HAP-1 (cell line): ENCODE measurements around the gene ACSF2.

Experiments used
- DNase-seq, 2 experiments: peaks; one replicate each; pipeline ENCODE4 v3.0.0-alpha.2; 2016 to 2020; ENCODE audit warnings: low spot score in 2 of 2
- H3K27me3 ChIP-seq: fragments of 250-450 bp; sonication (Bioruptor Pico); 2 replicates; pipeline ENCODE4 v1.5.1; 2020; ENCODE audit warnings: low read depth, mild to moderate bottlenecking, moderate library complexity
- H3K36me3 ChIP-seq: fragments of 250-450 bp; sonication (Bioruptor Pico); replicated peaks from 2 replicates; pipeline ENCODE4 v1.5.1; 2020; ENCODE audit warnings: mild to moderate bottlenecking
- H3K4me1 ChIP-seq: fragments of 250-450 bp; sonication (Bioruptor Pico); 2 replicates; pipeline ENCODE4 v1.5.1; 2020; ENCODE audit warnings: mild to moderate bottlenecking
- H3K4me3 ChIP-seq: fragments of 250-450 bp; sonication (Bioruptor Pico); 2 replicates; pipeline ENCODE4 v1.5.1; 2020; ENCODE audit warnings: mild to moderate bottlenecking, moderate library complexity
- H3K9me3 ChIP-seq: fragments of 250-450 bp; sonication (Bioruptor Pico); 2 replicates; pipeline ENCODE4 v1.5.1; 2020; ENCODE audit warnings: mild to moderate bottlenecking, moderate library complexity
- in situ Hi-C: fragments of 300-500 bp; cut with MboI; formaldehyde crosslinking; loops from 3 replicates; pipeline ENCODE4 v1.14.3; 2020; ENCODE audit warnings: low sequenced_read_pairs, inconsistent platforms, mixed read lengths

Gene ACSF2

GRCh38 chr17:50522766-50523165 is 96.7 kb downstream of the ACSF2 start:
- Histone ChIP-seq H3K36me3 (no peaks in the 10 kb centered on the region), H3K4me1 (no peaks in the 10 kb centered on the region), H3K4me3 (no peak overlapping the region), H3K27me3 (no peaks in the 10 kb centered on the region), H3K9me3 (no peaks in the 10 kb centered on the region)
- no peak for DNase-seq
- in situ Hi-C loops, result no loop called here

- Histone ChIP-seq H3K9me3 (no peaks in the 10 kb centered on the region), H3K27me3 (no peaks in the 10 kb centered on the region), H3K4me1 (no peaks in the 10 kb centered on the region), H3K36me3 (no peaks in the 10 kb centered on the region), H3K4me3 (no peak overlapping the region)
- DNase-seq, result no peak
- in situ Hi-C loops, result no loop called here
Observed at GRCh38 chr17:50523208-50523607, 97.2 kb downstream of the ACSF2 start.
